ENCODE data around the gene RAD51B. TPM values are rescaled to one million over a fixed set of nuclear protein-coding genes. Genes with fewer than 3 reads are reported as not detected.

Gene RAD51B
- total and polyA plus RNA-seq, 2 donors, result 6.2 to 92.9 TPM

DNA sequence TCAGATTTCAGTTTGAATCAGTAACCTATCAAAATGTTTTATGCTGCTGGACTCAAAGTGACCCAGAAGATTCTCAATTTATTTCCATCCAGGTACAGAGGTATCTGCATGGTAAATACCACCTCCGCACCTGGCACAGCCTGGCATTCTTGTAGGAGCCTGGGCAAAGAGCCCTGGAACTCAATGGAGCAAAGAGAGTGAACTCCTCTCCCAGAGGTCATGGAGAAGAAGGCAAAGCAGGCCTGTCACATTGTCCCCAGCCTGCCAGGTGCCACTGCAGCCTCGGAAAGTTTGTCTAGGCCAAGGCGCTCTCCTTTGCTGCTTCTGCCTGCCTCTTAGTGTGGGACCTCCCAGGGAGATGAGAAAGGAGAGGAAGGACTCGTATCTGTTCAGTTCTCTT lies 653.5 kb downstream of the RAD51B start:
- H3K27ac ChIP-seq (ENCODE audit: low read depth), result no peak overlapping the region
- H3K36me3 ChIP-seq (ENCODE audit: insufficient read depth), result no peaks in the 10 kb centered on the region
- DNase-seq (ENCODE audit: extremely low spot score), result no peak
- H3K4me3 ChIP-seq (ENCODE audit: low read depth, low read length), result no peak overlapping the region
- no peaks in the 10 kb centered on the region for H3K4me1 ChIP-seq (ENCODE audit: insufficient read depth)
- 76% methylated on average over 4 of the region's 4 CpGs for WGBS

DNA sequence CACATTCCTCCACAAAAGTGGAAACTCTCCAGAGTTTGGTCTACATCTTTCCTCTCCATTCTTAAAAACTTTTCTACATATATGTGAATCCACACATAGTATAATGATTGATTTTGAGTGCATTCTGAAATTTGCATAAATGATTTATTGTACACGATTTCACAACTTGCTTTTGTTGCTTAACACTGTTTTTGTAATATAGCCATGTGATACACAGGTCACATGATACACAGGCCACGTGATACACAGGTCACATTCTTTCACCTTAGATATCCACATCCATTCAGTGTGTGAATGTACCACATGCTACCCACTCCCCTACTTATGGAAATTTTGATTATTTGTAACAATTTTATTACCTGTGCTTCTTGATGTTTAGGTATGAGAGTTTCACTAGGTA lies 654.2 kb downstream of the RAD51B start:
- H3K36me3 ChIP-seq (ENCODE audit: insufficient read depth), result no peaks in the 10 kb centered on the region
- no peak overlapping the region for H3K4me3 ChIP-seq (ENCODE audit: low read depth, low read length)
- H3K4me1 ChIP-seq (ENCODE audit: insufficient read depth), result no peaks in the 10 kb centered on the region
- no peak overlapping the region for H3K27ac ChIP-seq (ENCODE audit: low read depth)
- DNase-seq (ENCODE audit: extremely low spot score), result no peak
- WGBS, result 93% methylated on average over 2 of the region's 2 CpGs

DNA sequence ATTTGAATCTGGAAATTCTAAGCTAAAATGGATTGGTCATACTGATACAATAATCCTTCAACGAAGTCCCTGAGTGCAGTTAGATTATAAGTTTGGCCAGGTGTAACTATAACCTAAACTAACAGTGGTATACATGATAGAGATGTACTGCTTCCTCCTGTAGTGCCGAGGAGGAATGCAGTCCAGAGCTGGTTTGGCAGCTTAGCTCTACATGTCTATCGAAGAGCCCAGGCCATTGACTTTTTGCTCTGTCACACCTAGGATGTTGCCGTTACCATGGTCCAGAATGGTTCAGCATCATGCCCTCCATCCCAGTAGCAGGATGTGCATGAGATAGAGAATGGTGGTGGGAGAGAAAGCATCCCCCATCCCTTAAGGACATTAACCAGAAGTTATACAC lies 655.2 kb downstream of the RAD51B start:
- Histone ChIP-seq H3K27ac (ENCODE audit: low read depth) (no peak overlapping the region), H3K36me3 (ENCODE audit: insufficient read depth) (no peaks in the 10 kb centered on the region), H3K4me1 (ENCODE audit: insufficient read depth) (no peaks in the 10 kb centered on the region), H3K4me3 (ENCODE audit: low read depth, low read length) (no peak overlapping the region)
- no peak for DNase-seq (ENCODE audit: extremely low spot score)
- WGBS, result 92% methylated on average over 4 of the region's 4 CpGs

DNA sequence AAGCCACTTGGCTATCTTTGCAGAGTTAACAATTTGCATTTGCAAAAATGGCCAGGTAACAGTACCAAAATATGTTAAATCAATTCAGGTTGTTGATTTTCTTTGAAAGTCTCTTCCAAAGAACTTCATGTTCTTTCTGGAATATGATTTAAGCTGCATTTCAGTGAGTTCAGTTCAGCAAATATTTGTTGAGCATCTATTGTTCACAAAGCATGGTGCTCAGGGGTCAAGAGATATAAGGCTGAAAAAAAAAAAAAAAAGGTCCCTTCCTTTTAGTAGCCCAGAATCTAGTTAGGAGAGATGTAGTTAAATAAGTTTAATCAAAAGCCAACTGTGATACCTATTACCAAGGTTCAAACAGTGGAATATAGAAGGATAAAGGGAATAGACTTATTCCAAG lies 656.2 kb downstream of the RAD51B start:
- no peak overlapping the region for H3K4me3 ChIP-seq (ENCODE audit: low read depth, low read length)
- no peak overlapping the region for H3K27ac ChIP-seq (ENCODE audit: low read depth)
- DNase-seq (ENCODE audit: extremely low spot score), result no peak
- no peaks in the 10 kb centered on the region for H3K4me1 ChIP-seq (ENCODE audit: insufficient read depth)
- no peaks in the 10 kb centered on the region for H3K36me3 ChIP-seq (ENCODE audit: insufficient read depth)

DNA sequence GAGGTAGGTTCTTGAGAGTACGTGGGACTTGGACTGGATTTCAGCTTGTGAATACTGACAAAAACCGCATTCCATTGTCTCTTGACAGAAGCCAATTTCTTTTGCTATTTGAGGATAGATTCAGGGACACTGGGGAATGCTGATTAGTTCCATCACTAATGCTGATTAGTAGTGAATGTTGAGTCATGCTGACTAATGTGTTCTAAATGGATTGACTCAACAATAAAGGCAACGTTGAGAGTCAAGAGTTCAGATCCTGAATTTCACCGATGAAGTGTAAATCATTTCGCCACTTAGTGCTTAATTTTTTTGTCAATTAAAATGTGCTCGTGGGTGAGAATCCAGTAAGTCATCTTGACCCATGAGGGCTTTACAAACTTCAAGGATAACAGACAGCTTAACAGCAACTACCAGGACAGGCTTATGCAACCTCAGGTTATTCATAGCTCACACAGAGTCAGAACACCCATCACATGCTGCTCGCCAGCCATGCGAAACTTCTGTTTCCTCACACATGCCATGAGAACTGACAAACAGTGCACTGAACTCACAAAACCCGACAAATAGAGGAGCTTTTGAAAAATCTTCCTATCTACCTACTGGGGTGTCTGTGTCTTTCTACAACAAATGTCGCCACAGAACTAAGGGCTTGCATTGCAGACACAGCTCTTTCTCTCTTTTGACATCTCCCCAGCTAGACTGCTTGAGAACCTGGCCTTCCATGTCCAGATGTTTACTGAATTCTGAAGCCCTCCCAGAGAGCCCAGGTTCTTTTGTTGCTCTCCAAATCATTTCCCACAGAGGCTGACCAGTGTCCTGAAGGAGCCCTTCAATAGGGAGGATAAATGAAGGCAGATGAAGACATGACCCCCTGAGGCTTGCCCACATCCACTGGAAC lies 656.9 kb downstream of the RAD51B start:
- WGBS, result 89% methylated on average over 10 of the region's 10 CpGs
- no peak overlapping the region for H3K4me3 ChIP-seq (ENCODE audit: low read depth, low read length)
- no peak overlapping the region for H3K27ac ChIP-seq (ENCODE audit: low read depth)
- DNase-seq (ENCODE audit: extremely low spot score), result no peak
- H3K4me1 ChIP-seq (ENCODE audit: insufficient read depth), result no peaks in the 10 kb centered on the region
- no peaks in the 10 kb centered on the region for H3K36me3 ChIP-seq (ENCODE audit: insufficient read depth)

DNA sequence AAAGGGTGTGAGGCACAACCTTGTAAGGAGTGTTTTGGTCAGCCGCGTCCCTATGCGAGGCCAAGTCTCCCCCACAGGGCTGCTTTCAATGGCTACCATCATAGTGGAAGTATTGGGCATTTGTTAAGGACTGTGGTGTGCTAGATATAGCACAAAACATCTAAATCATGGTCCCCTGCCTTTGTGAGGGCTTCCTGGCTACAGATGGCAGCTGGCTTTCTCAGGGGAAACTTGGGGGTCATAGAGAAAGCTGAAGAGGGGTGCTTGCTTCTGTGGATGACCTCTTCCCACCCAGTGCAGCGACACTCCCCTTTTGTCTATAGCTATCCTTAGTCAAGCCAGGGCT lies 657.5 kb downstream of the RAD51B start:
- no peak overlapping the region for H3K27ac ChIP-seq (ENCODE audit: low read depth)
- DNase-seq (ENCODE audit: extremely low spot score), result no peak
- no peaks in the 10 kb centered on the region for H3K36me3 ChIP-seq (ENCODE audit: insufficient read depth)
- H3K4me3 ChIP-seq (ENCODE audit: low read depth, low read length), result no peak overlapping the region
- WGBS, result 98% methylated on average over 4 of the region's 4 CpGs
- no peaks in the 10 kb centered on the region for H3K4me1 ChIP-seq (ENCODE audit: insufficient read depth)

DNA sequence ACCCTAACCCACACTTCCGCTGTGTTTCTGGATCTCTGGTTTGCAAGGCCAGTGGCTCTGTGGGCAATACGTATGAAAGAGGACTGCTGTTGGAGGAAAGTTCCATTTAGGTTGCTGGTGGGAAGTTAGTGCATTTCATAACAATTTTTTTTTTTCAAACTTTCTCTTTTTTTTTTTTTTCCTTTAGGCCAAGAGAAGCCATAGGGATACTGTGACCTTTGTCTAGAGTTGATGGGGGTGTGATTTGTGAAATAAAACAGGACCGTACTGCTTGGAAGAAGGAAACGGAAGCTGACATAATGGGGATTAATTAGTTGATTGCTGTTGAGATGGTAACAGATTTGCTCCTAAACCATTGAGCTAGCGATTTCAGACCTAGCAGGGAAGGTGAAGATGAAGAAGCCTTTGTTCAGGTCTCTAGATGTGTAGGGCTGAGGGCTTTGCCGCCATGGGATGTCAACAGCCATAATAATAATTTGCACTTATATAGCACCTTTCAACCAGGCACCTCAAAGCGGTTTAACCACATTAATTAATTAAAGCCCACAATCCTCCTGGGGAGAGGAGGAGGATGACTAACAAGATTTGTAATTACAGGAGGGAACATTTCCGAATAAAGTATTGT lies 658.0 kb downstream of the RAD51B start:
- 93% methylated on average over 8 of the region's 8 CpGs for WGBS
- Histone ChIP-seq H3K27ac (ENCODE audit: low read depth) (no peak overlapping the region), H3K4me3 (ENCODE audit: low read depth, low read length) (no peak overlapping the region), H3K36me3 (ENCODE audit: insufficient read depth) (no peaks in the 10 kb centered on the region), H3K4me1 (ENCODE audit: insufficient read depth) (no peaks in the 10 kb centered on the region)
- no peak for DNase-seq (ENCODE audit: extremely low spot score)

DNA sequence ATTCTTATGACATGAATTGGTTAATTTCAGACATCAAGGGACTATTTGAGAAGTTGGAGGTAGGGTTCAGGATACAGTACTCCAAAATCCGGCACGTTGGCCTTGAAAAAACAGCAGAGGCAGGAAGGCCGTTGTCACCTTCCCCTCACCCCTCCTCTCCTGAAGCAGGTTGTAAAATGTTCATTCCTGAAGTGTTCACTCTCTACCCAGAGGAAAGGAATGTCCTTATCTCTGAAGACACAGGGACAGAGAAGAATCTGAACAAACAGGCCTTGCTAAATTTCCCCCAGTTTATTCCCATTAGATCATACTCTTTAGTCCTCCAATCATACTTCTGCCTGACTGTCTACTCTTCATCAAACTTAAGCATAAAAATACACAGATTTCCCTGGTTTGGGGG lies 659.7 kb downstream of the RAD51B start:
- no peaks in the 10 kb centered on the region for H3K36me3 ChIP-seq (ENCODE audit: insufficient read depth)
- 79% methylated on average over 3 of the region's 3 CpGs for WGBS
- no peaks in the 10 kb centered on the region for H3K4me1 ChIP-seq (ENCODE audit: insufficient read depth)
- no peak for DNase-seq (ENCODE audit: extremely low spot score)
- no peak overlapping the region for H3K27ac ChIP-seq (ENCODE audit: low read depth)
- H3K4me3 ChIP-seq (ENCODE audit: low read depth, low read length), result no peak overlapping the region

DNA sequence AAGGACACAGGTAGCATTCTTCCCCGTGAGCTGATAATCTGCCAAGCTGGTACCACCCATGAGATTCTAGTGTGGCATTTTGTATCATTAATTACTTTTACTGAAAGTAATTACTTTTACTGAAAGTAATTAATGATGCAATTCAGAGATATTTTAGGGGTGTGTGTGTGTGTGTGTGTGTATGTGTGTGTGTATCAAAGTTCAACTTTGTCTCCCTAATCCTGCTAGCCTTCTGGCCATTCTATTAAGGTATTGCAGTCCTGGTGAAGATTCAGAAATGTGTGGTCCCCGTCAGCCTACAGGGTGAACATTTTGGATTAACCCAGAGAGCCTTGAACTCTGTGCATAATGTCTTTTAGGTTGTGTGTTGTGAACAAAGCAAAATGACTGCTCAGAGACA lies 662.4 kb downstream of the RAD51B start:
- WGBS, result 95% methylated on average over 2 of the region's 2 CpGs
- Histone ChIP-seq H3K36me3 (ENCODE audit: insufficient read depth) (no peaks in the 10 kb centered on the region), H3K27ac (ENCODE audit: low read depth) (no peak overlapping the region), H3K4me3 (ENCODE audit: low read depth, low read length) (no peak overlapping the region), H3K4me1 (ENCODE audit: insufficient read depth) (no peaks in the 10 kb centered on the region)
- no peak for DNase-seq (ENCODE audit: extremely low spot score)

DNA sequence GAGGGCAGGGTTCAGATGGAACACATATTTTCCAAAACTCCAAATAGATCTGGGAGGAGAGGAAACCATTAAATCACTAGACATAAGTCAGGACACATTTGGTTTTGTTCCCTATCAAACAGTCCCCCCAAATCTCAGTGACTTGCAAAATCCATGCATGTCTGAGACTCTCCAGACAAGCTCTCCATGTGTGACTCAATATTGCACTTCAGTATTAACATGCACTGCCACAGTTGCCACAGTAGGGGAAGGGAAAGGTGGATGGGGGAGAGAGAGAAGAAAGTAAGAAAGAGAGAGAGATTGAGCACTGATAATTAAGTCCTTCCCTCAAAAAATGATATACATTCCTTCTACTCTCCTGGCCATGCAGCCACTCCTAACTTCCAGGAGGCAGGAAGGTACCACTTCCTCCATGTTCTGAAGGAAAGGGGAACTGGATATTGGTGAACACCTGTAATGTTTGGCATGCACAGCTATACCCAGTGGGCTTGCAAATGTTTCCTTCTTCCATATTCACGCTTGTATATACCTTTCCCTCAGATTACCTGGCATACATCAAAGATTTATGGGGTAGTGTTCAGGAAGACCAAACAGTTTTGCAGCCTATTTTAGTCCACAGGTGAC lies 663.3 kb downstream of the RAD51B start:
- H3K4me3 ChIP-seq (ENCODE audit: low read depth, low read length), result no peak overlapping the region
- DNase-seq (ENCODE audit: extremely low spot score), result no peak
- 95% methylated on average over 1 of the region's 1 CpG for WGBS
- no peaks in the 10 kb centered on the region for H3K4me1 ChIP-seq (ENCODE audit: insufficient read depth)
- H3K27ac ChIP-seq (ENCODE audit: low read depth), result no peak overlapping the region
- no peaks in the 10 kb centered on the region for H3K36me3 ChIP-seq (ENCODE audit: insufficient read depth)

DNA sequence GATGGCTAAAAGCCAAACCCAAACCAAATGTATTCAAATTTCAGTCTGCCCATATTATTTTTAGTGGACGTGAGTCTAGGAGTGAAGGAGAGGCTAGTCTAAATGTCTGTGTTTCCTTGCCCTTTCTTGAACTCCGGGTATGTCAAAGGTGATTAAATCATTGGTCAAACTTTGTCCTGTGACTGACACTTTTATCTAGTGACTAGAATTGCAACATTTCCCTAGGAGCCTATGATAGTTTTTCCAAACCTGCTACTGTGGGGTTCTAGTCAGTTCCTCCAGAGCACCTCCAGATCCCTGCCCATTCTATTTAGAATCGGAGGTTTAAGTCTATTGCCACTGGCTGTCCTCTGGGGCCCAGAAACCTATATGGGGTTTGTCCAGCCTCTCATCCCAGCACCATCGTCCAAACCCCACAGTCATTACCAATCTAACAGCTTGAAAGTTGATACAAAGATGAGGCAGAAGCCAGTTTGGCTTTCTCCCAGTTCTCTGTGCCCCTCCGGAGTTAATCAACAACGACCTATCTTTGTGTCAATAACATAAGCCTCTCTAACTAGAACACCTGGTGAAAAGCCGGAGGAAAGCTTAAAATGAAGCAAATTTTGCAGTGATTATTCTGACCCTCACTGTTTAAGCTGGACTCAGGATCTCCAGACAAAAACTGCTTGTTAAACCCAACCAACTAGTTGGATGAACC lies 666.6 kb downstream of the RAD51B start:
- Histone ChIP-seq H3K4me1 (ENCODE audit: insufficient read depth) (no peaks in the 10 kb centered on the region), H3K27ac (ENCODE audit: low read depth) (no peak overlapping the region), H3K36me3 (ENCODE audit: insufficient read depth) (no peaks in the 10 kb centered on the region), H3K4me3 (ENCODE audit: low read depth, low read length) (no peak overlapping the region)
- WGBS, result 89% methylated on average over 7 of the region's 7 CpGs
- no peak for DNase-seq (ENCODE audit: extremely low spot score)

DNA sequence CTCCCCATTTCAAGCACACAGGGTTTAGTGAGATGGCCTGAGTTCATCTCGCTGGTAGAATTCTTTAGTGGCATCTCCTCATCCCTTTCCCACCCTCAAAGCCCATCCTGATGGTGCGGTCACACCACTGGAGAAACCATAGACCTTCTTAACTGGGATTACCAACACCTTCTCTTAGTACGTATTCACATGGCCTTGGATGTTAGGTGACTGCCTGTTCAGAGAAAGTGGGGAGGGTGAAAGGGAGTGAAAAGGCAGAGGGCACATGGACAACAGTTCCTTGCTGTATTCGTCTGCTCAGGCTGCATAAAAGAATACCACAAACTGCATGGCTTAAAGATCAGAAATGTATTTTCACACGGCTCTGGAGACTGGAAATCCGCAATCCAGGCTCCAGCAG lies 667.2 kb downstream of the RAD51B start:
- 97% methylated on average over 6 of the region's 6 CpGs for WGBS

DNA sequence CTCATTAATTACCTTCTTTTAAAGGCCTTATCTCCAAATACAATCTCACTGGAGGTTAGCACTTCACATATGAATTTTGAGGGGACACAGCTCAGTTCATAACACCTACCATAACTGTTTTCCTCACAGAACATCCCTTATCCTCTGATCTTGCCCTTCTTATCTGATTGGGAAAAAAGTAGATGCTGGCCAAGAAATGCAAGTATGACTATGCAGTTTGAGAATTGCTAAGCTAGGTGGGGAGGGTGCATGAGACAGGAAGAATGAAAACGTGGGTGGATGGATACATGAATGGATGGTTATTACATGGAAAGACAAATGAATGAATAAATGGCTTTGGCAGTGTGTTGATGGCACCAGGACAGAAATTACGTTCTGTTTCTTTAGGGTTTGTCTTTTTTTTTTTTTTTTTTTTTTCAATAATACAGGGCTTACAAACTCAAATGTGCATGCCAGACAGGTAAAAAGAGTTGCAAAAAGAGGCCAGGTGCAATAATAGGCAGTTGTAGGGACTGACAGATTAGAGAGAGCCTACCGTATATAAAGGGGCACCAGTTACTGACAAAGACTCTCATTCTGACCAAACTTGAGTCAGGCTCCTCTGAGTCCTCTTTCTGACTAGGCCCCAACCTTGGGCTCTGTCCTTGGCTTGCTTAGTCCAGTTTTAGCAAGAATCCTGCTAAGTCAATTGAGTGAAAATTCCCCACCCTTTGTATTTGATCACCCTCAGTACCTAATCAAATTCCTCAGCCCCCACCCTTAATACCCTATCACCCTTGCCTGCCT lies 668.4 kb downstream of the RAD51B start:
- DNase-seq (ENCODE audit: extremely low spot score), result no peak
- Histone ChIP-seq H3K4me1 (ENCODE audit: insufficient read depth) (no peaks in the 10 kb centered on the region), H3K27ac (ENCODE audit: low read depth) (no peak overlapping the region), H3K4me3 (ENCODE audit: low read depth, low read length) (no peak overlapping the region), H3K36me3 (ENCODE audit: insufficient read depth) (no peaks in the 10 kb centered on the region)
- WGBS, result 83% methylated on average over 3 of the region's 3 CpGs

More for the DNA sequence above, 667.2 kb downstream of the RAD51B start:
- no peaks in the 10 kb centered on the region for H3K4me1 ChIP-seq (ENCODE audit: insufficient read depth)
- H3K36me3 ChIP-seq (ENCODE audit: insufficient read depth), result no peaks in the 10 kb centered on the region
- no peak for DNase-seq (ENCODE audit: extremely low spot score)
- H3K4me3 ChIP-seq (ENCODE audit: low read depth, low read length), result no peak overlapping the region
- H3K27ac ChIP-seq (ENCODE audit: low read depth), result no peak overlapping the region

Measured in urinary bladder (tissue), 4 donors.